ENCODE results near the gene SERHL2. TPM values are rescaled to one million over a fixed set of nuclear protein-coding genes. Genes with fewer than 3 reads are reported as not detected.

The SERHL2 gene
- total RNA-seq, 1 experiment from 2014 or later: 1.1 TPM

GRCh38 chr22:42544686-42545085, 9.1 kb upstream of the SERHL2 start (continued):
- TF ChIP-seq ATF6 (CRISPR knock-in tag; IDR thresholded peaks at IDR 0.05): no peak
- TF ChIP-seq, protein P1, sequence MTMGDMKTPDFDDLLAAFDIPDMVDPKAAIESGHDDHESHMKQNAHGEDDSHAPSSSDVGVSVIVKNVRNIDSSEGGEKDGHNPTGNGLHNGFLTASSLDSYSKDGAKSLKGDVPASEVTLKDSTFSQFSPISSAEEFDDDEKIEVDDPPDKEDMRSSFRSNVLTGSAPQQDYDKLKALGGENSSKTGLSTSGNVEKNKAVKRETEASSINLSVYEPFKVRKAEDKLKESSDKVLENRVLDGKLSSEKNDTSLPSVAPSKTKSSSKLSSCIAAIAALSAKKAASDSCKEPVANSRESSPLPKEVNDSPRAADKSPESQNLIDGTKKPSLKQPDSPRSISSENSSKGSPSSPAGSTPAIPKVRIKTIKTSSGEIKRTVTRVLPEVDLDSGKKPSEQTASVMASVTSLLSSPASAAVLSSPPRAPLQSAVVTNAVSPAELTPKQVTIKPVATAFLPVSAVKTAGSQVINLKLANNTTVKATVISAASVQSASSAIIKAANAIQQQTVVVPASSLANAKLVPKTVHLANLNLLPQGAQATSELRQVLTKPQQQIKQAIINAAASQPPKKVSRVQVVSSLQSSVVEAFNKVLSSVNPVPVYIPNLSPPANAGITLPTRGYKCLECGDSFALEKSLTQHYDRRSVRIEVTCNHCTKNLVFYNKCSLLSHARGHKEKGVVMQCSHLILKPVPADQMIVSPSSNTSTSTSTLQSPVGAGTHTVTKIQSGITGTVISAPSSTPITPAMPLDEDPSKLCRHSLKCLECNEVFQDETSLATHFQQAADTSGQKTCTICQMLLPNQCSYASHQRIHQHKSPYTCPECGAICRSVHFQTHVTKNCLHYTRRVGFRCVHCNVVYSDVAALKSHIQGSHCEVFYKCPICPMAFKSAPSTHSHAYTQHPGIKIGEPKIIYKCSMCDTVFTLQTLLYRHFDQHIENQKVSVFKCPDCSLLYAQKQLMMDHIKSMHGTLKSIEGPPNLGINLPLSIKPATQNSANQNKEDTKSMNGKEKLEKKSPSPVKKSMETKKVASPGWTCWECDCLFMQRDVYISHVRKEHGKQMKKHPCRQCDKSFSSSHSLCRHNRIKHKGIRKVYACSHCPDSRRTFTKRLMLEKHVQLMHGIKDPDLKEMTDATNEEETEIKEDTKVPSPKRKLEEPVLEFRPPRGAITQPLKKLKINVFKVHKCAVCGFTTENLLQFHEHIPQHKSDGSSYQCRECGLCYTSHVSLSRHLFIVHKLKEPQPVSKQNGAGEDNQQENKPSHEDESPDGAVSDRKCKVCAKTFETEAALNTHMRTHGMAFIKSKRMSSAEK (CRISPR knock-in tag; IDR thresholded peaks at IDR 0.05; ENCODE audit: borderline replicate concordance): no peak
- TF ChIP-seq ETV6 (CRISPR knock-in tag; IDR thresholded peaks at IDR 0.05): no peak
- no peak for TF ChIP-seq OVOL2 (CRISPR knock-in tag; IDR thresholded peaks at IDR 0.05; ENCODE audit: borderline replicate concordance)

DNA sequence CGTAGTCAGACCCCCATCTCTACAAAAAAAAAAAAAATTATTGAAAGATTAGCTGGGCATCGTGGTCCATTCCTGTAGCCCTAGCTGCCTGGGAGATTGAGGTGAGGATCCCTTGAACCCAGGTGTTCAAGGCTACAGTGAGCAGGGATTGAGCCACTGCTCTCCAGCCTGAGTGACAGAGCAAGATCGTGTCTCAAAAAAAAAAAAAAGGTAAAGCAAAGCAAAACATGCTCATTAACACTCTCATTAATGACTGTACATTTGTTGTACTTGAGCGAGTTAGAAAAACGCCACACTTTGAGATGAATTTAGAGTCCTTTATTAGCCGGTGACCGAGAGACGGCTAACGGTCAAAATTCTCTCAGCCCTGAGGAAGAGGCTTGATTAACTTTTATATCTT, 6.2 kb upstream of the SERHL2 start:
- no peak overlapping the region for H3K4me3 Mint-ChIP-seq
- ATAC-seq (no peak), DNase-seq (ENCODE audit: low spot score) (no peak)
- POLR2A ChIA-PET: no interaction called here
- no peak overlapping the region for H3K27ac Mint-ChIP-seq
- H3K9me3 Mint-ChIP-seq: peaks cover 17% of the 10 kb centered on the region
- peaks cover 10% of the 10 kb centered on the region for H3K4me1 Mint-ChIP-seq
- H3K36me3 Mint-ChIP-seq: peaks cover 9% of the 10 kb centered on the region
- peaks cover 75% of the 10 kb centered on the region for H3K27me3 Mint-ChIP-seq (ENCODE audit: low read depth)
- CTCF ChIA-PET: interaction anchor here (1.1 to 1.3 kb wide), 2 partner anchors 13 kb away, joined by 3 to 4 read pairs; no protein-coding TSS in a partner anchor
- TF ChIP-seq FOXP1 (CRISPR knock-in tag; IDR thresholded peaks at IDR 0.05; ENCODE audit: borderline replicate concordance): no peak
- TF ChIP-seq, protein P2, sequence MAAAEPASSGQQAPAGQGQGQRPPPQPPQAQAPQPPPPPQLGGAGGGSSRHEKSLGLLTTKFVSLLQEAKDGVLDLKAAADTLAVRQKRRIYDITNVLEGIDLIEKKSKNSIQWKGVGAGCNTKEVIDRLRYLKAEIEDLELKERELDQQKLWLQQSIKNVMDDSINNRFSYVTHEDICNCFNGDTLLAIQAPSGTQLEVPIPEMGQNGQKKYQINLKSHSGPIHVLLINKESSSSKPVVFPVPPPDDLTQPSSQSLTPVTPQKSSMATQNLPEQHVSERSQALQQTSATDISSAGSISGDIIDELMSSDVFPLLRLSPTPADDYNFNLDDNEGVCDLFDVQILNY (CRISPR knock-in tag; IDR thresholded peaks at IDR 0.05): no peak
- no peak for TF ChIP-seq TP53 (CRISPR knock-in tag; IDR thresholded peaks at IDR 0.05)
- no peak for TF ChIP-seq GRHL2 (CRISPR knock-in tag; IDR thresholded peaks at IDR 0.05; ENCODE audit: insufficient replicate concordance, severe bottlenecking)
- no peak for TF ChIP-seq PRDM15 (CRISPR knock-in tag; IDR thresholded peaks at IDR 0.05)
- TF ChIP-seq TCF7 (CRISPR knock-in tag; IDR thresholded peaks at IDR 0.05; ENCODE audit: low read depth): no peak
- TF ChIP-seq SP1 (CRISPR knock-in tag; conservative IDR thresholded peaks at IDR 0.05): no peak
- TF ChIP-seq, protein P1 (CRISPR knock-in tag; IDR thresholded peaks at IDR 0.05; ENCODE audit: borderline replicate concordance): no peak
- no peak for TF ChIP-seq USF1 (CRISPR knock-in tag; IDR thresholded peaks at IDR 0.05)
- no peak for TF ChIP-seq GABPB1 (CRISPR knock-in tag; IDR thresholded peaks at IDR 0.05)
- TF ChIP-seq ZBTB21 (CRISPR knock-in tag; IDR thresholded peaks at IDR 0.05; ENCODE audit: borderline replicate concordance): no peak
- TF ChIP-seq GTF2I (CRISPR knock-in tag; conservative IDR thresholded peaks at IDR 0.05): no peak
- TF ChIP-seq USF2 (CRISPR knock-in tag; IDR thresholded peaks at IDR 0.05): no peak
- no peak for TF ChIP-seq ZNF396 (CRISPR knock-in tag; IDR thresholded peaks at IDR 0.05; ENCODE audit: borderline replicate concordance)
- TF ChIP-seq ZNF263 (CRISPR knock-in tag; IDR thresholded peaks at IDR 0.05; ENCODE audit: low read depth): no peak
- TF ChIP-seq IRF2 (CRISPR knock-in tag; IDR thresholded peaks at IDR 0.05; ENCODE audit: borderline replicate concordance, low read depth): no peak
